IPS-18a (cell line): ENCODE results near the gene ZNF664.

Source experiments
- H3K27ac ChIP-seq: one replicate; pipeline ENCODE4 v1.5.1; 2013; ENCODE audit warnings: low read length
- H3K27me3 ChIP-seq: one replicate; pipeline ENCODE4 v1.6.1; 2013; ENCODE audit warnings: mild to moderate bottlenecking, low read length; ENCODE audit not compliant: control insufficient read depth, insufficient read depth
- H3K36me3 ChIP-seq: one replicate; pipeline ENCODE4 v1.6.1; 2013; ENCODE audit warnings: low read depth, low read length; ENCODE audit not compliant: control insufficient read depth
- H3K4me1 ChIP-seq: one replicate; pipeline ENCODE4 v1.6.1; 2013; ENCODE audit warnings: low read depth, low read length; ENCODE audit not compliant: control insufficient read depth
- H3K4me3 ChIP-seq: one replicate; pipeline ENCODE4 v1.5.1; 2013; ENCODE audit warnings: low read length
- H3K9ac ChIP-seq: one replicate; pipeline ENCODE4 v1.6.1; 2013; ENCODE audit warnings: mild to moderate bottlenecking, low read length, moderate library complexity
- H3K9me3 ChIP-seq: one replicate; pipeline ENCODE4 v1.6.1; 2013; ENCODE audit warnings: low read depth, low read length; ENCODE audit not compliant: control insufficient read depth

ZNF664 gene

DNA sequence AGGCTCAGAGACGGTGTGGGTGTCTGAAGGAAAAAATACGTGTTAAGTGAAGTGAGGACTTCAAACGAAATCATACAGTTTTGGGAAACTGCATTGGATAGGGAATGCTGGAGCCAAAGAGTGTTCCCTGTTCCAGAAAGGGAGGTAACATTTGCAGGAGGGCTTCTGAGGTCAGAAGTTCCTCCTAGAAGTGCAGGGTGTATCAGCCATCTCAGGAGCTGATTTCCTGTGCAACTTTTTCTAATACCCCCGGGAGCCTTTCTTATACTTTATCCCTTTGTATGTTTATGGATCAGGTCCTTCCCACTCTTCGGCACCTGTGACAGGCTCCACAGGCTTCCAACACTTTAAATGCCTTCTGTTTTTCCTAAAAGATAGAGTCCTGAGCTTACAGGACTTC lies 24.9 kb downstream of the ZNF664 start:
- Histone ChIP-seq H3K9me3 (no peaks in the 10 kb centered on the region), H3K27ac (no peak overlapping the region), H3K9ac (no peak overlapping the region), H3K4me3 (no peak overlapping the region), H3K4me1 (no peaks in the 10 kb centered on the region), H3K36me3 (peaks cover 11% of the 10 kb centered on the region), H3K27me3 (no peaks in the 10 kb centered on the region)

DNA sequence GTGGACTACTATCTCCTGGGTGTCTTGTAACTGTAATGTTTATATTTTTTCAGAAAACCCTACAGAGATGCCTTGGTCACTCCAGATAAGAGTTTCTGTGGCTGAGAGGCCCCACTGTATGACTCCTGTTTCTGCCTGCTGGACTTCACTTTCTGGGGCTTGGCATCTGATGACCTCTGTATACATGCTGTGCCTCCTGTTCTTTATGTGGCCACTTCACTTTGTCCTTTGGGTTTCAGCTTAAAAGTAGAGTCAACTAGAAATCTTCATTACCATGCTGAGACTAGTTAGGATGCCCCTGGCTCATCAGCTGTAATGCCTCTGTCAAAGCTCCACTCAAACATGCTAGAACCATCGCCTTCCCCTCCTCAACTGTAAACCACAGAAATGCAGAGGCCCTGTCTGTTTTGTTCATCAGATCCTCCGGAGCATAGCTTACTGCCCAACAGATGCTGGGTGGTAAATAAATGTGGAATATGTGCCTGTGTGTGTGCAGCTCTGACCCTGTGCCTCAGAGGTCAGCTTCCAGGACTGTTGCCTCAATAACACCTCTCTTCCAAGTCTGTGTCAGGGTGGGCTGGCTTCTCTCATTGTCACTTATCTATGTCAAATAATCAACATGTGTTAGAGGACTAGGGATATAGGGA lies 25.5 kb downstream of the ZNF664 start:
- no peaks in the 10 kb centered on the region for H3K27me3 ChIP-seq
- no peaks in the 10 kb centered on the region for H3K4me1 ChIP-seq
- no peaks in the 10 kb centered on the region for H3K9me3 ChIP-seq
- H3K4me3 ChIP-seq: no peak overlapping the region
- H3K27ac ChIP-seq: no peak overlapping the region
- H3K9ac ChIP-seq: no peak overlapping the region
- H3K36me3 ChIP-seq: peaks cover 11% of the 10 kb centered on the region

GRCh38 chr12:123998991-123999359 lies 26.0 kb downstream of the ZNF664 start:
- no peak overlapping the region for H3K27ac ChIP-seq
- H3K9ac ChIP-seq: no peak overlapping the region
- H3K9me3 ChIP-seq: no peaks in the 10 kb centered on the region
- no peaks in the 10 kb centered on the region for H3K4me1 ChIP-seq
- peaks cover 11% of the 10 kb centered on the region for H3K36me3 ChIP-seq
- no peaks in the 10 kb centered on the region for H3K27me3 ChIP-seq
- no peak overlapping the region for H3K4me3 ChIP-seq

DNA sequence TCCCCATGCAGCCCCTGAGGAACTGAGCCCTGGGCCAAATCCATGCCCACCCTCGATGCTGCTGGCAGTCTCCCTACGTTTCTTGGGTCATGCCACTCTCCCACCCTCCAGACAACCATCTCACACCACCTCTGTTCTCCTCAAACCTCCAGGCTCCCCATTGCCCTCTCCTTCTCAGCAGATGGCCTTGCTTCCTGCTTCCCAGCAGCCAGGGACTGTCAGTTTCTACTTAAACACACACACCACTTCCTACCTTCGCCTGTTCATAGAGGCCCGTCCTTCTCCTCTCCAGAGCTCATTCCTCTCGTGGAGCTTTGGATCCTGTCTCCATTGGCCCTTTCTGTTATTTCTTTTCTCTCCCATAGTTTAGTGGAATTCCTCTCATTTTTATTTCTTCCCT lies 27.1 kb downstream of the ZNF664 start:
- no peaks in the 10 kb centered on the region for H3K4me1 ChIP-seq
- H3K27me3 ChIP-seq: no peaks in the 10 kb centered on the region
- H3K4me3 ChIP-seq: no peak overlapping the region
- no peak overlapping the region for H3K27ac ChIP-seq
- H3K36me3 ChIP-seq: peaks cover 11% of the 10 kb centered on the region
- H3K9me3 ChIP-seq: no peaks in the 10 kb centered on the region
- H3K9ac ChIP-seq: no peak overlapping the region

- H3K9ac ChIP-seq: no peak overlapping the region
- H3K36me3 ChIP-seq: peaks cover 11% of the 10 kb centered on the region
- H3K27ac ChIP-seq: no peak overlapping the region
- no peaks in the 10 kb centered on the region for H3K9me3 ChIP-seq
- H3K4me1 ChIP-seq: no peaks in the 10 kb centered on the region
- H3K27me3 ChIP-seq: no peaks in the 10 kb centered on the region
- no peak overlapping the region for H3K4me3 ChIP-seq
Measured at GRCh38 chr12:124001343-124001742, 28.3 kb downstream of the ZNF664 start.

DNA sequence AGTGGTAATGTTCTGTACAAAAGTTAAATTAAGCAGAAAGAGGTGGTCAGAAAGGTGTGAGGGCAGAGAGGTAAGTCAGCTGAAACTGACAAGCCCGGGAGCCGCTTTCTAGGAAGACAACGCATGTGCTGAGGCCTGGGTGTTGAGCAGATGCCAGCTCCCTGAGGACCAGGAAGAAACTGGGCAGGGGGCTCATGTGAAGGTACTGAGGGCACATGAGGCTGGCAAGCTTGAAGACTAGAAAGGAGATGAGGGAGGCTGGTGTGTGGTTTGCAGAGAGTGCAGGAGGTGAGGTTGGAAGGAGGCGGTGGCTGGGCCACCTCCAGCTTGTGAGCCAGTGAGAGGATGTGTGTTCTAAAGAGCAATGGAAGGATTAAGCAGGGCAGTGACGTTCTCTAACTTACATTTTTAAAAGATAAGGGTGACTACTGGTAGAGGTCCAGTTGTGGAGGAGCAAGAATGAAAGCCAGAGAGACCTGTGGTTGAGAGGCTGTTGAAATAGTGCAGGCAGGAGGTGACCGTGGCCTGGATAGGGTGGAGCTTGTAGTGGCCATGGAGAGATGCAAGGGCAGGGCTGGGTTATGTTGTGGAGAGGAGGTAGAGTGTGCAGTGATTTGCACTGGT lies 29.1 kb downstream of the ZNF664 start:
- Histone ChIP-seq H3K9me3 (no peaks in the 10 kb centered on the region), H3K9ac (no peak overlapping the region), H3K4me3 (no peak overlapping the region), H3K36me3 (peaks cover 11% of the 10 kb centered on the region), H3K27ac (no peak overlapping the region), H3K27me3 (no peaks in the 10 kb centered on the region), H3K4me1 (no peaks in the 10 kb centered on the region)

DNA sequence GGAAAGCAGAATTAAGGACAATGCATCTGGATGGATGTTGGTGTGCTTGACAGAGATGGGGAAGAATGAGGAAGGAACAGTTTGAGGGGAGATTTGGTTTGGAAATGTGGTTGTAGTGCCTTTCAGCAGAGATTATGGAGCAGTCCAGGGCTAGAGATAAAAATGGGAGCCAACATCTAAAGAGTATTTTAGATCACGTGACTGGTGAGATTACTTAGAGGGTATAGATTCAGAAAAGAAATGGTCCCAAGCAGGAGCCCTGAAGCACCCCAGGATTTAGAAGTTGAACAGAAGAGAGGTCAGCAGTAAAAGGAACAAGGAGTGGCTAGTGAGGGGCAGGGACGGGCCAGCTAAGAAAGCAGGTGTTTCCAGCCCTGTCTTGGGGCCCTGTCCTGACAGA lies 29.6 kb downstream of the ZNF664 start:
- H3K27ac ChIP-seq: no peak overlapping the region
- no peak overlapping the region for H3K4me3 ChIP-seq
- H3K4me1 ChIP-seq: no peaks in the 10 kb centered on the region
- no peak overlapping the region for H3K9ac ChIP-seq
- no peaks in the 10 kb centered on the region for H3K27me3 ChIP-seq
- H3K9me3 ChIP-seq: no peaks in the 10 kb centered on the region
- H3K36me3 ChIP-seq: peaks cover 11% of the 10 kb centered on the region

GRCh38 chr12:124004233-124004875 lies 31.3 kb downstream of the ZNF664 start:
- H3K27me3 ChIP-seq: no peaks in the 10 kb centered on the region
- no peak overlapping the region for H3K9ac ChIP-seq
- peaks cover 4% of the 10 kb centered on the region for H3K36me3 ChIP-seq
- no peak overlapping the region for H3K4me3 ChIP-seq
- H3K9me3 ChIP-seq: no peaks in the 10 kb centered on the region
- no peak overlapping the region for H3K27ac ChIP-seq
- H3K4me1 ChIP-seq: no peaks in the 10 kb centered on the region

DNA sequence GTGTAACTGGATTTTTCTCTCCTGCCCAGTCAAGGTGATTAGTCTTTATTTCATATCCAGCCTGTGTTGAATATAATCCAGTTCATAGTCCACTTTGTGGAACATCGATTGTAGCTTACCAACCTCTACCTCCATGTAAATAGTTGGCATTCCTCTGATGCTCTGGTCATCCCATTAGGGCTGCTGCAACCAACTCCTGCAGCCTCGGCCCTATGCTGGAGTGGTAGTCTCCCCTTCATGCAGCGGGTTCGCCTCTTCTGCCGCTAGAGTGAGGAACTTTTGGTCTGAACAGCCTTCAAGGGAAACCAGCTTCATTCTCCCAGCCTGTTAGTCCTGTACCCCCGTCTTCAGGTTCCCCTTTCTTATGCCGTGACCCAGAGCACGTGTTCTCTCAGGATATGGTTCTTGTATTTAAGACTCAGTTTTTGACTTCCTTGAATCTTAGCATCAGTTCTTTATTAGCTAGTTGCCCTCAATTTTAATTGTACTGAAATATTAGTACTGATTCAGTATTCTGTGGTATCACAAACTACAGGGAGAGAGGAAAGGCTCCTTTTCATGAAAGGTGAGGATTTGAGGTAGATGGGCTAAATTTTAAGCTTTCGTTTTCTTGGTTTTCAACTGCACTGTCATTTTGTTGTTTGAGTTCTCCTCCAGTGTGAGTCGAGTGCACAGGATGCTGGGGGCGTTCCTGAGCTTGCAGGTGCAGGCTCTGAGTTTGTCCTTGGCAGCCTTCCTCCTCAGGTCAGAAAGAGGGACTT lies 33.2 kb downstream of the ZNF664 start:
- no peaks in the 10 kb centered on the region for H3K36me3 ChIP-seq
- no peaks in the 10 kb centered on the region for H3K27me3 ChIP-seq
- no peak overlapping the region for H3K27ac ChIP-seq
- H3K4me3 ChIP-seq: no peak overlapping the region
- H3K4me1 ChIP-seq: no peaks in the 10 kb centered on the region
- H3K9me3 ChIP-seq: no peaks in the 10 kb centered on the region
- no peak overlapping the region for H3K9ac ChIP-seq

DNA sequence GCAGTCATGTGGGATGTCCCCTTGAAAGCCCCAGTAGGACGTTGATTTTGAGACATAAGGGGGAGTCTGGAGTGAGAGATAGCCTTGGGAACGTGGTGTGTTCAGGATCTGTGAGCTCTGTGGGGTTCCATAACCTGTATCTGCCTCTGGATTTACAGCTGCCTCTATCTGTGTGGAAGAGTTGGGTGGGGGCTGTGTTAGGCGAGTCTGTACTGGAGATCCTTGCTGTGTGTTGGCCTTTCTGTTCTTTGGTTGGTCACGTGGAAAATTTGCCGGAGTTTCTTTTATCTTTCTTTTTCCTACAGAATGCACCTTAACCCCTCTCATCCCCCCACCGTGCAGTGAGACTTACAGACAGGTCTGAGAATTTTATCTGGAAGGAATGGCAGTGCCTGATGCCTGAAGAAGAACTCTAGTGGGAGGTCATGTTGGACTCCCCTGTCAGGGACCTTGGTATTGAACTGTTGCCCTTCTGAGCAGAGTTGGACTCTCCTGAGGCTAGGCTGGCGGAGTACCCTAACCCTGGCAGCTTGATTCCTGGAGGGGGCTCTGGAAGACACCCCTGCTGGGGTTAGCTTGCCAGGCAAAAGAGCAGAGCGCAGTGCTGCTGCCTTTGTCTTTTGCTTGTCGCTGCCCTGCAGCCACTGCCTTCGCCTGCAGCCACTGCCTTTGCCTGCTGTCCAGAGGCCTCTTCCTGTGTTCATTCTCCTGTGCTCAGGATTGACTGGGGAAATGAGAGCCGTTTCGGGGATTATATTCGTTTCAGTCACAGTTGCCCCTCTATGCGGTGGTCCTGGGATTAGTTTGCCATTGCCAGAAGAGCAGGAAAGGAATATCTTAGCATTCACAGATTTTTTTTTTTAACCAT lies 34.1 kb downstream of the ZNF664 start:
- H3K27me3 ChIP-seq: no peaks in the 10 kb centered on the region
- no peak overlapping the region for H3K4me3 ChIP-seq
- H3K27ac ChIP-seq: no peak overlapping the region
- no peaks in the 10 kb centered on the region for H3K4me1 ChIP-seq
- peaks cover 7% of the 10 kb centered on the region for H3K36me3 ChIP-seq
- no peak overlapping the region for H3K9ac ChIP-seq
- H3K9me3 ChIP-seq: no peaks in the 10 kb centered on the region
